H1 (cell line): ENCODE data around the gene ADCY2. TPM values are rescaled to one million over a fixed set of nuclear protein-coding genes. Genes with fewer than 3 reads are reported as not detected.

Source experiments
- CTCF ChIA-PET: fragments of 300-600 bp; sonication (Branson Sonifier 250); formaldehyde crosslinking; loops from one replicate; lab custom pipeline; 2021; ENCODE audit not compliant: partially characterized antibody; lab: Charles Lee
- POLR2A ChIA-PET: fragments of 300-600 bp; sonication (Branson Sonifier 250); formaldehyde crosslinking; loops from one replicate; lab custom pipeline; 2021; ENCODE audit warnings: inconsistent platforms; ENCODE audit not compliant: partially characterized antibody; lab: Charles Lee
- DNase-seq, 2 experiments: peaks; one replicate each; pipeline versions ENCODE4 v3.0.0 to v3.0.0-alpha.2; 2010 to 2022; ENCODE audit warnings: low spot score in 2 of 2, low read depth in 1 of 2, mixed read lengths in 1 of 2
- FAIRE-seq: peaks from 2 replicates; lab custom pipeline; 2011; peaks lifted over from hg19 to GRCh38; lab: Jason Lieb, UNC
- H2AFZ ChIP-seq: 2 replicates; pipeline ENCODE4 v1.8.1; 2012; ENCODE audit warnings: low read length, inconsistent platforms
- H2AK5ac ChIP-seq: 2 replicates; pipeline ENCODE4 v1.6.1; 2013; ENCODE audit warnings: low read depth, low read length
- H2BK120ac ChIP-seq: replicated peaks from 2 replicates; pipeline ENCODE3; 2013; ENCODE audit warnings: low read depth, low read length, inconsistent platforms
- H2BK12ac ChIP-seq: 2 replicates; pipeline ENCODE4 v1.6.1; 2013; ENCODE audit warnings: low read depth, low read length
- H2BK15ac ChIP-seq: 2 replicates; pipeline ENCODE4 v1.6.1; 2013; ENCODE audit warnings: low read length
- H2BK20ac ChIP-seq: 2 replicates; pipeline ENCODE4 v1.6.1; 2013; ENCODE audit warnings: low read length
- H2BK5ac ChIP-seq: 2 replicates; pipeline ENCODE4 v1.6.1; 2013; ENCODE audit warnings: low read depth, low read length
- H3K14ac ChIP-seq: 2 replicates; pipeline ENCODE4 v1.6.1; 2013; ENCODE audit warnings: inconsistent platforms; ENCODE audit not compliant: insufficient read length
- H3K18ac ChIP-seq: 2 replicates; pipeline ENCODE4 v1.6.1; 2013; ENCODE audit warnings: low read length; ENCODE audit errors: extremely low read depth
- H3K23ac ChIP-seq: 2 replicates; pipeline ENCODE4 v1.6.1; 2013; ENCODE audit warnings: inconsistent platforms; ENCODE audit not compliant: insufficient read length
- H3K23me2 ChIP-seq: 2 replicates; pipeline ENCODE4 v1.6.1; 2013; ENCODE audit warnings: low read depth, low read length
- H3K27ac ChIP-seq: 2 replicates; pipeline ENCODE4 v1.6.1; 2011; ENCODE audit warnings: low read depth, low read length, inconsistent platforms
- H3K27me3 ChIP-seq, 4 experiments: replicated peaks in 1 of 4; 1 replicate in 1 of 4; 2 replicates in 3 of 4; pipeline versions ENCODE4 v1.6.1 to v1.8.1; 2011 to 2013; ENCODE audit warnings: low read length in 3 of 4, mild to moderate bottlenecking in 3 of 4, inconsistent platforms in 2 of 4, mixed read lengths in 2 of 4, moderate library complexity in 1 of 4; ENCODE audit not compliant: control insufficient read depth in 3 of 4, insufficient read depth in 3 of 4; ENCODE audit errors: extremely low read depth in 1 of 4
- H3K36me3 ChIP-seq, 4 experiments: 2 replicates each; pipeline versions ENCODE4 v1.6.1 to v1.8.1; 2011 to 2013; ENCODE audit warnings: mild to moderate bottlenecking in 4 of 4, low read length in 3 of 4, moderate library complexity in 2 of 4, control low read depth in 1 of 4, inconsistent platforms in 1 of 4; ENCODE audit not compliant: insufficient read depth in 4 of 4, control insufficient read depth in 2 of 4
- H3K4ac ChIP-seq: replicated peaks from 2 replicates; pipeline ENCODE3; 2013; ENCODE audit warnings: low read length, low read depth, mixed read lengths, inconsistent platforms; ENCODE audit not compliant: insufficient read length
- H3K4me1 ChIP-seq, 4 experiments: replicated peaks in 1 of 4; 1 replicate in 1 of 4; 2 replicates in 3 of 4; pipeline versions ENCODE4 v1.6.1 to v1.8.1; 2011 to 2013; ENCODE audit warnings: low read length in 3 of 4, inconsistent platforms in 2 of 4, mixed read lengths in 1 of 4; ENCODE audit not compliant: insufficient read depth in 4 of 4, control insufficient read depth in 3 of 4
- H3K4me2 ChIP-seq, 2 experiments: 2 replicates each; pipeline versions ENCODE4 v1.6.1 to v1.8.1; 2011 to 2013; ENCODE audit warnings: low read depth in 2 of 2, low read length in 2 of 2, control low read depth in 1 of 2, inconsistent platforms in 1 of 2, mild to moderate bottlenecking in 1 of 2; ENCODE audit not compliant: insufficient read depth in 1 of 2
- H3K4me3 ChIP-seq, 4 experiments: fragments of 200-600, 300-600 bp in 1 of 4; sonication (generic), shearing (Covaris generic), sonication (Bioruptor Twin) in 1 of 4; 2 replicates each; pipeline versions ENCODE4 v1.5.1 to v1.8.1; 2011 to 2016; ENCODE audit warnings: low read length in 4 of 4, low read depth in 3 of 4, control low read depth in 2 of 4, inconsistent platforms in 2 of 4, mild to moderate bottlenecking in 2 of 4, mixed read lengths in 1 of 4, moderate library complexity in 1 of 4; ENCODE audit not compliant: insufficient read depth in 2 of 4; ENCODE audit errors: extremely low read depth in 1 of 4
- H3K56ac ChIP-seq: replicated peaks from 2 replicates; pipeline ENCODE3; 2013; ENCODE audit warnings: low read depth, mild to moderate bottlenecking, mixed read lengths, low read length, inconsistent platforms; ENCODE audit not compliant: insufficient read length
- H3K79me1 ChIP-seq: 2 replicates; pipeline ENCODE4 v1.6.1; 2013; ENCODE audit warnings: low read depth, low read length, control low read depth
- H3K79me2 ChIP-seq, 2 experiments: 2 replicates each; pipeline versions ENCODE4 v1.6.1 to v1.8.1; 2012 to 2013; ENCODE audit warnings: low read length in 2 of 2, mild to moderate bottlenecking in 2 of 2, inconsistent platforms in 1 of 2; ENCODE audit not compliant: insufficient read depth in 2 of 2, control insufficient read depth in 1 of 2
- H3K9ac ChIP-seq, 4 experiments: replicated peaks in 1 of 4; 1 replicate in 1 of 4; 2 replicates in 3 of 4; pipeline versions ENCODE4 v1.6.1 to v1.8.1; 2011 to 2013; ENCODE audit warnings: low read depth in 3 of 4, low read length in 3 of 4, control low read depth in 2 of 4, mild to moderate bottlenecking in 2 of 4, moderate library complexity in 2 of 4, inconsistent platforms in 1 of 4; ENCODE audit errors: extremely low read depth in 1 of 4
- H3K9me3 ChIP-seq, 2 experiments: 2 replicates each; pipeline versions ENCODE4 v1.6.1 to v1.8.1; 2012 to 2013; ENCODE audit warnings: mild to moderate bottlenecking in 2 of 2, moderate library complexity in 2 of 2, control low read depth in 1 of 2, inconsistent platforms in 1 of 2, low read depth in 1 of 2, low read length in 1 of 2, mixed read lengths in 1 of 2; ENCODE audit not compliant: insufficient read depth in 2 of 2
- H4K20me1 ChIP-seq, 2 experiments: replicated peaks in 1 of 2; 2 replicates each; pipeline versions ENCODE3 to v1.8.1; 2011 to 2013; ENCODE audit warnings: inconsistent platforms in 2 of 2, low read length in 2 of 2, mild to moderate bottlenecking in 1 of 2; ENCODE audit not compliant: insufficient read depth in 2 of 2, control insufficient read depth in 1 of 2
- H4K5ac ChIP-seq: 2 replicates; pipeline ENCODE4 v1.6.1; 2013; ENCODE audit warnings: low read length, low read depth, mixed read lengths, inconsistent platforms; ENCODE audit not compliant: insufficient read length
- H4K8ac ChIP-seq: 2 replicates; pipeline ENCODE4 v1.8.0; 2013; ENCODE audit warnings: mild to moderate bottlenecking, moderate library complexity, low read length, inconsistent platforms; ENCODE audit not compliant: insufficient read depth; ENCODE audit errors: extremely low read depth
- H4K91ac ChIP-seq: replicated peaks from 2 replicates; pipeline ENCODE3; 2013; ENCODE audit warnings: low read length, mixed read lengths, inconsistent platforms; ENCODE audit not compliant: insufficient read length
- ASH2L ChIP-seq: fragments of 200-600, 300-600 bp; sonication (generic); IDR thresholded peaks from one replicate; pipeline ENCODE4 v1.7.1; 2017; ENCODE audit warnings: low read length
- BACH1 ChIP-seq: IDR thresholded peaks from 2 replicates; pipeline ENCODE4 v1.6.1; 2012; ENCODE audit warnings: low read length, improper control_type of control experiment
- CBX5 ChIP-seq: fragments of 300-800, 300-1000 bp; sonication (generic); IDR thresholded peaks from 2 replicates; pipeline ENCODE4 v1.7.1; 2016; ENCODE audit warnings: antibody characterized with exemption, low read length, low read depth
- JUN ChIP-seq: IDR thresholded peaks from 2 replicates; pipeline ENCODE4 v1.6.1; 2011; ENCODE audit warnings: low read depth, mild to moderate bottlenecking, improper control_type of control experiment, low read length
- NANOG ChIP-seq: IDR thresholded peaks from 2 replicates; pipeline ENCODE4 v1.6.1; 2011; ENCODE audit warnings: low read length, low read depth, mild to moderate bottlenecking, inconsistent platforms; ENCODE audit not compliant: insufficient read depth, poor library complexity, severe bottlenecking
- RFX5 ChIP-seq: IDR thresholded peaks from 2 replicates; pipeline ENCODE4 v1.6.1; 2011; ENCODE audit warnings: low read depth, low read length, improper control_type of control experiment, borderline replicate concordance
- SAP30 ChIP-seq: fragments of 300-600 bp; sonication (generic); IDR thresholded peaks from 2 replicates; pipeline ENCODE4 v1.7.1; 2012; ENCODE audit warnings: low read length, moderate library complexity, mild to moderate bottlenecking, inconsistent platforms; ENCODE audit not compliant: insufficient read depth, insufficient replicate concordance
- SIN3A ChIP-seq, 2 experiments: IDR thresholded peaks in 1 of 2; conservative IDR thresholded peaks in 1 of 2; 2 replicates each; pipeline ENCODE4 v1.6.1; 2011 to 2012; ENCODE audit warnings: low read length in 2 of 2, improper control_type of control experiment in 1 of 2, low read depth in 1 of 2, mild to moderate bottlenecking in 1 of 2
- SP1 ChIP-seq: IDR thresholded peaks from 2 replicates; pipeline ENCODE4 v1.6.1; 2011; ENCODE audit warnings: low read depth, low read length
- SP2 ChIP-seq: IDR thresholded peaks from 2 replicates; pipeline ENCODE4 v1.6.1; 2012; ENCODE audit warnings: mild to moderate bottlenecking, low read length, inconsistent platforms
- SUZ12 ChIP-seq: fragments of 200-600 bp; sonication (generic); IDR thresholded peaks from 2 replicates; pipeline ENCODE4 v1.6.1; 2012; ENCODE audit warnings: mild to moderate bottlenecking, inconsistent platforms, low read length, moderate library complexity, mixed read lengths
- TCF12 ChIP-seq: IDR thresholded peaks from 2 replicates; pipeline ENCODE4 v1.6.1; 2011; ENCODE audit warnings: low read depth, mild to moderate bottlenecking, low read length
- WGBS, 2 experiments: shearing (Covaris generic) in 1 of 2; methylation state at CpG; one replicate each; pipeline versions ENCODE4 v1.1.6 to v1.1.7; 2013 to 2015; ENCODE audit warnings: low lambda C conversion rate in 2 of 2, mixed read lengths in 2 of 2, inconsistent platforms in 1 of 2, low coverage in 1 of 2, missing lambda C conversion rate in 1 of 2; ENCODE audit not compliant: insufficient replicate concordance in 2 of 2, insufficient coverage in 1 of 2, insufficient read length in 1 of 2; ENCODE audit errors: extremely low coverage in 1 of 2, missing lambda C conversion rate in 1 of 2; 5-methylcytosine and 5-hydroxymethylcytosine counted together
- polyA plus RNA-seq, 7 experiments: library from polyadenylated mRNA; depleted of rRNA in 3 of 7; stranded (reverse) in 5 of 7; unstranded in 2 of 7; fragments of >200 nt in 5 of 7; fragments of 200-250 nt in 2 of 7; gene quantifications; 1 replicate in 5 of 7; 2 replicates in 1 of 7; 4 replicates in 1 of 7; pipeline versions ENCODE4 v1.2.1 to v1.2.3, GENCODE V29; 2011 to 2013; ENCODE audit warnings: missing spikeins in 2 of 7, mixed read lengths in 2 of 7
- total RNA-seq: library from RNA; stranded (reverse); fragmentation: NEBNext Ultra II Directional; extraction: Animal tissue kit (Norgen Biotek cat#: 25700); gene quantifications from 2 replicates; pipeline ENCODE4 v1.2.1, GENCODE V29; 2021

Gene ADCY2
- total and polyA plus RNA-seq, 2 of the 8 experiments (the other 6 are each of a cell fraction or from before 2014, with no cell fraction given) = 35.8 to 122 TPM

DNA sequence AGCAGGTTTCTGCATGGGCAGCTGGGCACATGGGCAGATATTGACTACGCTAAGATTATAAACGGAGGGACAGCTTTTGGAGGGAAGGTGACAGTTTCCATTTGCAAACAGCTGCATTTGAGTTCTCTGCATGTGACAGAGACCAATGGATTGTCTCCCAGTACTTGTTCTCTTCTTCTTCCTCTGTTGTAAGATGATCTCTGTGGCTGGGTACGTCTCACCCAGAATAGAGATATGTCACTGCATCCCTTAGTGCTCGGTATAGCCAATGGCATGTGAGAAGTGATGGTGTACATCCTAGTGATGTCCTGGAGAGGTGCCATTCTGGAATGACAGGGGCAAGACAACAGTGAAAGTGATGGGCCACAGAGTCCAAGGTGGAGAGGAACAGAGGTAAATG, 283.7 kb downstream of the ADCY2 start:
- no peak overlapping the region for H3K56ac ChIP-seq
- H3K9me3 ChIP-seq = no peaks in the 10 kb centered on the region
- CTCF ChIA-PET = interaction anchor here (0.9 kb wide), 1 partner anchor 8 kb away, joined by 3 read pairs; no protein-coding TSS in a partner anchor
- H3K4me3 ChIP-seq = no peak overlapping the region
- POLR2A ChIA-PET = no interaction called here
- no peak overlapping the region for H4K5ac ChIP-seq
- H3K23me2 ChIP-seq = no peaks in the 10 kb centered on the region
- H2AFZ ChIP-seq = no peak overlapping the region
- WGBS, 2 experiments = 87% methylated on average over 4 of the region's 4 CpGs; no CpG with 5 or more reads in 1 of the 2 experiments
- 0 out of 8 replicates have a peak, but pooled peaks cover 0 to 2% (median 0%) of the 10 kb centered on the region in 4 experiments for H3K36me3 ChIP-seq
- no peak overlapping the region for H4K91ac ChIP-seq
- no peak overlapping the region for H4K8ac ChIP-seq
- H3K9ac ChIP-seq = no peak overlapping the region
- H3K4me2 ChIP-seq = no peak overlapping the region
- FAIRE-seq (no peak), DNase-seq (no peak)
- H2BK20ac ChIP-seq = no peak overlapping the region
- no peak overlapping the region for H3K27ac ChIP-seq
- no peak overlapping the region for H3K23ac ChIP-seq
- no peak overlapping the region for H3K18ac ChIP-seq
- no peak overlapping the region for H2BK5ac ChIP-seq
- no peak overlapping the region for H3K14ac ChIP-seq
- TF ChIP-seq NANOG (no peak), SP2 (no peak), SP1 (no peak), SIN3A (conservative IDR thresholded peaks at IDR 0.05 in 1 of 2, IDR thresholded peaks at IDR 0.05 in 1 of 2; ENCODE audit: low read depth in 1 of 2, low read length in 2 of 2) (no peak), SUZ12 (no peak), TCF12 (no peak), ASH2L (no peak), CBX5 (no peak), SAP30 (no peak), BACH1 (no peak), RFX5 (no peak), JUN (no peak)
- H2AK5ac ChIP-seq = no peak overlapping the region
- no peaks in the 10 kb centered on the region for H3K4me1 ChIP-seq
- no peak overlapping the region for H2BK15ac ChIP-seq
- H3K79me1 ChIP-seq = peaks cover 5% of the 10 kb centered on the region; the same call in 1 of the 2 replicates
- 0 out of 4 replicates have a peak, but pooled peaks cover 0 to 6% of the 10 kb centered on the region in 2 experiments for H3K79me2 ChIP-seq
- H2BK120ac ChIP-seq = no peak overlapping the region
- peaks cover 0 to 4% of the 10 kb centered on the region in 2 experiments for H4K20me1 ChIP-seq
- H3K4ac ChIP-seq = no peak overlapping the region
- no peak overlapping the region for H2BK12ac ChIP-seq
- H3K27me3 ChIP-seq = no peaks in the 10 kb centered on the region
